ENCODE data around the gene MOB1A. TPM values are rescaled to one million over a fixed set of nuclear protein-coding genes. Genes with fewer than 3 reads are reported as not detected.

MOB1A gene
- polyA plus RNA-seq, 1 donor from 2014 or later = 39.2 TPM

DNA sequence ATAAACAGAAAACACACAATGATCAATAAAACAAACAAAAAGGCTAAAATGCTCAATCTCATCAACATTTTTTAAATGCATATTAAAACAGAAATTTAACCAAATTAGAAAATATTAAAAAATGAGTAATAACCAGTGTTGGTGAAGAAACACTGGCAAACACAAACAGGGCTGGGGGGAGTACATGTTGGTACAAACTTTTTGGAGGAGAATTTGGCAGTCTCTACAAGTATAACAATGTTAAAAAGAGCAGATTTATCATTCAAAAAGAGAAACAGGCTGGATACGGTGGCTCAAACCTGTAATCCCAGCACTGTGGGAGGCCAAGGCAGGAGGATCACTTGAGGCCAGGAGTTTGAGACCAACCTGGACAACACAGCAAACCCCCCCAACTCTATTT lies 13.9 kb downstream of the MOB1A start:
- H3K4me3 ChIP-seq (ENCODE audit: low read length) = no peak overlapping the region
- H3K27ac ChIP-seq (ENCODE audit: low read length) = no peak overlapping the region
- no peak overlapping the region for H3K9ac ChIP-seq (ENCODE audit: low read length)
- H2AFZ ChIP-seq (ENCODE audit: low read depth, low read length) = no peak overlapping the region
- no peaks in the 10 kb centered on the region for H3K27me3 ChIP-seq (ENCODE audit: insufficient read depth, low read depth, low read length)
- no peaks in the 10 kb centered on the region for H3K9me2 ChIP-seq (ENCODE audit: insufficient read depth, low read length)
- no peaks in the 10 kb centered on the region for H4K20me1 ChIP-seq (ENCODE audit: insufficient read depth)
- TF ChIP-seq MXI1 (conservative IDR thresholded peaks at IDR 0.05; ENCODE audit: poor library complexity, severe bottlenecking) (no peak), RAD21 (conservative IDR thresholded peaks at IDR 0.05) (no peak), CTCF (IDR thresholded peaks at IDR 0.05; ENCODE audit: poor library complexity, severe bottlenecking) (no peak), POLR2AphosphoS5 (IDR thresholded peaks at IDR 0.05) (no peak), TAF1 (IDR thresholded peaks at IDR 0.05; ENCODE audit: low read depth) (no peak), SMC3 (conservative IDR thresholded peaks at IDR 0.05; ENCODE audit: poor library complexity) (no peak), EP300 (conservative IDR thresholded peaks at IDR 0.05; ENCODE audit: poor library complexity, severe bottlenecking) (no peak), EZH2 (IDR thresholded peaks at IDR 0.05; ENCODE audit: borderline replicate concordance, insufficient read depth, low read length, poor library complexity, severe bottlenecking) (no peak)
- TF ChIP-seq, protein P1, sequence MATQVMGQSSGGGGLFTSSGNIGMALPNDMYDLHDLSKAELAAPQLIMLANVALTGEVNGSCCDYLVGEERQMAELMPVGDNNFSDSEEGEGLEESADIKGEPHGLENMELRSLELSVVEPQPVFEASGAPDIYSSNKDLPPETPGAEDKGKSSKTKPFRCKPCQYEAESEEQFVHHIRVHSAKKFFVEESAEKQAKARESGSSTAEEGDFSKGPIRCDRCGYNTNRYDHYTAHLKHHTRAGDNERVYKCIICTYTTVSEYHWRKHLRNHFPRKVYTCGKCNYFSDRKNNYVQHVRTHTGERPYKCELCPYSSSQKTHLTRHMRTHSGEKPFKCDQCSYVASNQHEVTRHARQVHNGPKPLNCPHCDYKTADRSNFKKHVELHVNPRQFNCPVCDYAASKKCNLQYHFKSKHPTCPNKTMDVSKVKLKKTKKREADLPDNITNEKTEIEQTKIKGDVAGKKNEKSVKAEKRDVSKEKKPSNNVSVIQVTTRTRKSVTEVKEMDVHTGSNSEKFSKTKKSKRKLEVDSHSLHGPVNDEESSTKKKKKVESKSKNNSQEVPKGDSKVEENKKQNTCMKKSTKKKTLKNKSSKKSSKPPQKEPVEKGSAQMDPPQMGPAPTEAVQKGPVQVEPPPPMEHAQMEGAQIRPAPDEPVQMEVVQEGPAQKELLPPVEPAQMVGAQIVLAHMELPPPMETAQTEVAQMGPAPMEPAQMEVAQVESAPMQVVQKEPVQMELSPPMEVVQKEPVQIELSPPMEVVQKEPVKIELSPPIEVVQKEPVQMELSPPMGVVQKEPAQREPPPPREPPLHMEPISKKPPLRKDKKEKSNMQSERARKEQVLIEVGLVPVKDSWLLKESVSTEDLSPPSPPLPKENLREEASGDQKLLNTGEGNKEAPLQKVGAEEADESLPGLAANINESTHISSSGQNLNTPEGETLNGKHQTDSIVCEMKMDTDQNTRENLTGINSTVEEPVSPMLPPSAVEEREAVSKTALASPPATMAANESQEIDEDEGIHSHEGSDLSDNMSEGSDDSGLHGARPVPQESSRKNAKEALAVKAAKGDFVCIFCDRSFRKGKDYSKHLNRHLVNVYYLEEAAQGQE (IDR thresholded peaks at IDR 0.05; ENCODE audit: borderline replicate concordance) = no peak
- H3K4me2 ChIP-seq (ENCODE audit: low read length) = no peak overlapping the region
- peaks cover 4% of the 10 kb centered on the region for H3K36me3 ChIP-seq (ENCODE audit: insufficient read depth, low read length)
- no peaks in the 10 kb centered on the region for H3F3A ChIP-seq (ENCODE audit: insufficient read depth, low read length, poor library complexity, severe bottlenecking)
- H3K9me3 ChIP-seq (ENCODE audit: low read length) = no peaks in the 10 kb centered on the region
- H3K79me2 ChIP-seq (replicated peaks; ENCODE audit: insufficient read depth, low read length) = peaks cover 2% of the 10 kb centered on the region

DNA sequence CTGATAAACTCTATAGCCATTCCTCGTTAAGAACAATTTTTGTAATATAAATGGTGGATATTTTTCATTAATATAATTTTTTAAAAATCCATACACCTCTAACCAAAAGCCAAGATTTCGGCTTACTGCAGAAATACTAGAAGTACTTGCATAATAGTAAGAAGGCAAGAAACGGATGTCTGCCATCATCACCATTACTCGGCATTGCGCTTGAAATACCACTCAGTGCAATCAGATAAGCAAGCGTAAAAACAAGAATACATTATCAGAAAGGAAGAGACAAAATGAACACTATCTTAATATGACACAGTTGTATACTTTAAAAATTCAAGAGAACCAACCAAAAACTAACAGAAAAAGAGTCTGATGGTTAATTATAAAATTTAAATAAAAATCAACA lies 15.7 kb downstream of the MOB1A start:
- Histone ChIP-seq H3K9ac (ENCODE audit: low read length) (no peak overlapping the region), H3K27ac (ENCODE audit: low read length) (no peak overlapping the region), H3K4me2 (ENCODE audit: low read length) (no peak overlapping the region), H3K27me3 (ENCODE audit: insufficient read depth, low read depth, low read length) (no peaks in the 10 kb centered on the region), H2AFZ (ENCODE audit: low read depth, low read length) (no peak overlapping the region), H4K20me1 (ENCODE audit: insufficient read depth) (no peaks in the 10 kb centered on the region), H3K9me2 (ENCODE audit: insufficient read depth, low read length) (no peaks in the 10 kb centered on the region), H3F3A (ENCODE audit: insufficient read depth, low read length, poor library complexity, severe bottlenecking) (no peaks in the 10 kb centered on the region), H3K36me3 (ENCODE audit: insufficient read depth, low read length) (peaks cover 4% of the 10 kb centered on the region), H3K4me3 (ENCODE audit: low read length) (no peak overlapping the region), H3K9me3 (ENCODE audit: low read length) (no peaks in the 10 kb centered on the region), H3K79me2 (replicated peaks; ENCODE audit: insufficient read depth, low read length) (peaks cover 2% of the 10 kb centered on the region)
- TF ChIP-seq, protein P1 (IDR thresholded peaks at IDR 0.05; ENCODE audit: borderline replicate concordance) = no peak
- TF ChIP-seq SMC3 (conservative IDR thresholded peaks at IDR 0.05; ENCODE audit: poor library complexity) = no peak
- no peak for TF ChIP-seq TAF1 (IDR thresholded peaks at IDR 0.05; ENCODE audit: low read depth)
- no peak for TF ChIP-seq MXI1 (conservative IDR thresholded peaks at IDR 0.05; ENCODE audit: poor library complexity, severe bottlenecking)
- TF ChIP-seq EP300 (conservative IDR thresholded peaks at IDR 0.05; ENCODE audit: poor library complexity, severe bottlenecking) = no peak
- no peak for TF ChIP-seq RAD21 (conservative IDR thresholded peaks at IDR 0.05)
- no peak for TF ChIP-seq CTCF (IDR thresholded peaks at IDR 0.05; ENCODE audit: poor library complexity, severe bottlenecking)
- no peak for TF ChIP-seq POLR2AphosphoS5 (IDR thresholded peaks at IDR 0.05)
- no peak for TF ChIP-seq EZH2 (IDR thresholded peaks at IDR 0.05; ENCODE audit: borderline replicate concordance, insufficient read depth, low read length, poor library complexity, severe bottlenecking)

Measured in neural cell (in vitro differentiated cells).